T-helper 1 cell treated with Interleukin-12 subunit alpha and Interleukin-12 subunit beta and Interleukin-4 antibody, amounts not matched to agents 30 μg/mL and 1 μg/mL, for 36 hours (primary cell): ENCODE data around the gene LNPEP.

Experiments used
- H3K27ac Mint-ChIP-seq: one replicate; pipeline ENCODE4 v1.8.0; 2021; ENCODE audit warnings: mild to moderate bottlenecking, mixed read lengths
- H3K27me3 Mint-ChIP-seq: one replicate; pipeline ENCODE4 v1.8.0; 2021; ENCODE audit warnings: low read depth, mixed read lengths
- H3K36me3 Mint-ChIP-seq: one replicate; pipeline ENCODE4 v1.8.0; 2021; ENCODE audit warnings: low read depth, mixed read lengths
- H3K4me1 Mint-ChIP-seq: one replicate; pipeline ENCODE4 v1.8.0; 2021; ENCODE audit warnings: low read depth, mixed read lengths
- H3K4me3 Mint-ChIP-seq: one replicate; pipeline ENCODE4 v1.8.0; 2021; ENCODE audit warnings: mild to moderate bottlenecking, moderate library complexity, mixed read lengths
- H3K9me3 Mint-ChIP-seq: one replicate; pipeline ENCODE4 v1.8.0; 2021; ENCODE audit warnings: mixed read lengths

Gene LNPEP

DNA sequence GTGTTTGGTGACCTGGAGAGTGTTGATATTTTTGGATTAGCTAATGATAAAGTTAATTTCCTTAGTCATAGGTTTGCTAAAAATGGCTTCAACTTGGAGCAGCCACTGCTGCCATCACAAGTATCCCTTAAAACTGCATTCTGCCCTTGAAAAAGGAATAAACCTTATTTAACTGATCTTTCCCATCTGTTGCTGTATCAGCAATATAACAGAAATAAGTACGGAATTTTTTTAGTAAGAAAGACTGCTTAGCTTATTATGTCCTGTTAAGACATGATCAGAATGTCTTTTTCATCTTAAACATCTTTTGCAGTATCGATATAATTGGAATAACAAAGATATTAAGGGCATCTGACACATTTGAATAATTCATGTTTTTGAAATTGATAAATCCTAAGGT is 75.7 kb downstream of the LNPEP start:
- Mint-ChIP-seq H3K27ac (no peak overlapping the region), H3K36me3 (peaks cover 45% of the 10 kb centered on the region), H3K4me1 (peaks cover 16% of the 10 kb centered on the region), H3K27me3 (no peaks in the 10 kb centered on the region), H3K4me3 (no peak overlapping the region), H3K9me3 (no peaks in the 10 kb centered on the region)

- no peak overlapping the region for H3K27ac Mint-ChIP-seq
- H3K27me3 Mint-ChIP-seq, result no peaks in the 10 kb centered on the region
- no peaks in the 10 kb centered on the region for H3K9me3 Mint-ChIP-seq
- H3K4me1 Mint-ChIP-seq, result peaks cover 17% of the 10 kb centered on the region
- H3K4me3 Mint-ChIP-seq, result no peak overlapping the region
- H3K36me3 Mint-ChIP-seq, result peaks cover 53% of the 10 kb centered on the region
These were observed 83.7 kb downstream of the LNPEP start for GRCh38 chr5:97019435-97020117.

DNA sequence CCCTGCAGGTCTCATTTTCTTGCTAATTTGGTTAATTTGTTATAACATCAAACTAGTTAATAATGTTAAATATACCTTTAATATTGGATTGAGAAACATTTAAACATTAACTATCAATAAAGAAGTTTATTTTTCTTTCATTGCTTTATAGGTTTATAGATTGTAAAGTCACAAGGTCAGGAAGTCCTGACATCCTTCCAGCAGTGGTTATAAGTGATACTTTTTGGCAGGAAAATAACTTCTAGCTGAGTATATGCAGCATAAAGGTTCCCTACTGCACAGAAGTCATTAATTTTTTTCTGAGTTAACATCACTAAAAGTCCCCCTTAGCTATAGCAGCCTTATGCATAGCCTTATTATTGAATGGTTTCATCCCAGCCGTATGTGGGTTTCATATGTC is 85.5 kb downstream of the LNPEP start:
- peaks cover 17% of the 10 kb centered on the region for H3K4me1 Mint-ChIP-seq
- H3K36me3 Mint-ChIP-seq, result peaks cover 41% of the 10 kb centered on the region
- H3K27ac Mint-ChIP-seq, result no peak overlapping the region
- no peaks in the 10 kb centered on the region for H3K9me3 Mint-ChIP-seq
- no peak overlapping the region for H3K4me3 Mint-ChIP-seq
- H3K27me3 Mint-ChIP-seq, result no peaks in the 10 kb centered on the region

DNA sequence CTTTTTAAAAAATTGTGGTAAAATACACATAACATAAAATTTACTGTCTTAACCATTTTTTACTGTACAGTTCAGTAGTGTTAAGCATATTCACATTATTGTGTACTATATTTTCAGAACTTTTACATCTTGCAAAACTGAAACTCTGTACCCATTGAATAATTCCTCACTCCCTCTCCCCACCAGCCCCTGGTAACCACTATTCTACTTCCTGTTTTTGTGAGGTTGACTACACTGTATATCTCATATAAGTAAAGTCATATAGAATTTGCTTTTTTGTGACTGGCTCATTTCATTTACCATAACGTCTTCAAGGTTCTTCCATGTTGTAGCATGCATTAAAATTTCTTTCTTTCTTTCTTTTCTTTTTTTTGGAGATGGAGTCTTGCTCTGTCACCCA is 87.0 kb downstream of the LNPEP start:
- H3K4me3 Mint-ChIP-seq, result no peak overlapping the region
- H3K4me1 Mint-ChIP-seq, result peaks cover 17% of the 10 kb centered on the region
- H3K36me3 Mint-ChIP-seq, result peaks cover 42% of the 10 kb centered on the region
- peak overlapping the region; percentile 27 for H3K27ac Mint-ChIP-seq
- no peaks in the 10 kb centered on the region for H3K9me3 Mint-ChIP-seq
- H3K27me3 Mint-ChIP-seq, result no peaks in the 10 kb centered on the region

DNA sequence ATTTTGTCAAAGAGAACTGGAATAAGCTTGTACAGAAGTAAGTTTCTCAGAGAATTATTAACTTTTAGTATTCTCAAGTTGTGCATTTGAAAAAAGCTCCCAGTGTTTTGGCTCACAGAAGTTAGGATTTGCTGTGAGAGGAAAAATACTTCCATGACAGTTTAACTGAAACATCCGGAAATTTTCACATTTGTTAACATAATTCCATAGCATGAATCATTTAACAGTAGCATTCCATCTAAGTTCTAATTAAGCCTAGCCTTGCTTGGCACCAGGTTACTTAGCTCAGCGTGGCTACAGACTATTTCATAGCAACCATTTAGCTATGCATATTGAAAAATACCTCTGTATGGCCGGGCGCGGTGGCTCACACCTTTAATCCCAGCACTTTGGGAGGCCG is 90.8 kb downstream of the LNPEP start:
- Mint-ChIP-seq H3K36me3 (peaks cover 54% of the 10 kb centered on the region), H3K4me3 (no peak overlapping the region)

DNA sequence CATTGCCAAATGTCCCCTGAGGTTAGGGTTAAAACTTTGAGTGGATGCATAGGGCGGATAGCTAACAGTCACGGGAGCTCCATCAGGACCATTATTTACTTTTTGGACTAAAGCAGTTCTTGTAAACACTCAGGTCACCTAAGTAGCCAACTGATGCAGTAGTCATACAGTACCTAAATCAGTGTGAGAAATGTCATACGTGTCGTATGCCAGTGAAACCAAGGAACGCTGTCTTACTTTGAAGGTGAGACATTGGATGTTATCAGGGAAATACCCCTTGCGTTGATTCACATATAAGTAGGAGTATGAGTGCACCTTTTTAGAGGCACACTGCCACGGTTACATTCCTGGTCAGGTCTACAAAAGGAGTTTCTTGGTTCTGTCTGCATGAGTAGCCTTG is 101.9 kb downstream of the LNPEP start:
- H3K36me3 Mint-ChIP-seq, result peaks cover 16% of the 10 kb centered on the region
- peaks cover 2% of the 10 kb centered on the region for H3K4me1 Mint-ChIP-seq
- no peak overlapping the region for H3K4me3 Mint-ChIP-seq
- H3K27ac Mint-ChIP-seq, result no peak overlapping the region
- H3K9me3 Mint-ChIP-seq, result no peaks in the 10 kb centered on the region
- H3K27me3 Mint-ChIP-seq, result no peaks in the 10 kb centered on the region

More for the DNA sequence above, 90.8 kb downstream of the LNPEP start:
- H3K4me1 Mint-ChIP-seq, result peaks cover 13% of the 10 kb centered on the region
- no peaks in the 10 kb centered on the region for H3K9me3 Mint-ChIP-seq
- no peaks in the 10 kb centered on the region for H3K27me3 Mint-ChIP-seq
- H3K27ac Mint-ChIP-seq, result no peak overlapping the region

- Mint-ChIP-seq H3K27me3 (no peaks in the 10 kb centered on the region), H3K9me3 (no peaks in the 10 kb centered on the region), H3K36me3 (peaks cover 6% of the 10 kb centered on the region), H3K4me1 (peaks cover 2% of the 10 kb centered on the region), H3K27ac (no peak overlapping the region), H3K4me3 (no peak overlapping the region)
These were observed 105.4 kb downstream of the LNPEP start for GRCh38 chr5:97041239-97041638.

- H3K27ac Mint-ChIP-seq, result no peak overlapping the region
- H3K4me1 Mint-ChIP-seq, result peaks cover 2% of the 10 kb centered on the region
- no peak overlapping the region for H3K4me3 Mint-ChIP-seq
- no peaks in the 10 kb centered on the region for H3K9me3 Mint-ChIP-seq
- H3K27me3 Mint-ChIP-seq, result peaks cover 9% of the 10 kb centered on the region
- H3K36me3 Mint-ChIP-seq, result peaks cover 3% of the 10 kb centered on the region
These were observed 107.1 kb downstream of the LNPEP start for GRCh38 chr5:97042996-97043395.

DNA sequence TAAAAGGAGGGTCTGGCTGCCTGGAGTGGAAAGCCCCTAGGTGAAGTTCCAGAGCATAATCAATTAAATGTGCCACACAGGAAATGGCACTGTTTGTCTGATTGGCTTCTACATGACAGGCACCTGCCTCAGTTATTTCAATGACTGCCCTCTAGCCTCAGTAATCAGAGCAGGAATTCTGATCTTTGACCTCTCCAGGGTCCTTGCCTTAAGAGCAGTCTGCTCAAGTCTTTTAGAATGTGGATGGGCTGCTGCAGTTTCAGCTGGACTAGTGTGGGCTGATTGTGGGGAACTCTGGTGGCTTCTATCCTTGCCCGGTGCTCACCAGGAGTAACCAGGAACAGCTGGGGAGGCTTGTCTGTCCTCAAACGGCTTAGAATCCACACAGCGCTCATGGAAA is 107.6 kb downstream of the LNPEP start:
- H3K4me3 Mint-ChIP-seq, result no peak overlapping the region
- peaks cover 2% of the 10 kb centered on the region for H3K4me1 Mint-ChIP-seq
- H3K36me3 Mint-ChIP-seq, result peaks cover 3% of the 10 kb centered on the region
- H3K27ac Mint-ChIP-seq, result no peak overlapping the region
- H3K9me3 Mint-ChIP-seq, result no peaks in the 10 kb centered on the region
- peaks cover 12% of the 10 kb centered on the region for H3K27me3 Mint-ChIP-seq

GRCh38 chr5:97044052-97044451 is 108.2 kb downstream of the LNPEP start:
- no peaks in the 10 kb centered on the region for H3K9me3 Mint-ChIP-seq
- H3K27ac Mint-ChIP-seq, result no peak overlapping the region
- H3K4me3 Mint-ChIP-seq, result no peak overlapping the region
- peaks cover 12% of the 10 kb centered on the region for H3K27me3 Mint-ChIP-seq
- no peaks in the 10 kb centered on the region for H3K4me1 Mint-ChIP-seq
- H3K36me3 Mint-ChIP-seq, result no peaks in the 10 kb centered on the region

GRCh38 chr5:97046270-97046982 is 110.5 kb downstream of the LNPEP start:
- peaks cover 22% of the 10 kb centered on the region for H3K27me3 Mint-ChIP-seq
- no peak overlapping the region for H3K4me3 Mint-ChIP-seq
- no peaks in the 10 kb centered on the region for H3K36me3 Mint-ChIP-seq
- no peak overlapping the region for H3K27ac Mint-ChIP-seq
- H3K4me1 Mint-ChIP-seq, result peaks cover 5% of the 10 kb centered on the region
- no peaks in the 10 kb centered on the region for H3K9me3 Mint-ChIP-seq

- H3K27me3 Mint-ChIP-seq, result peaks cover 25% of the 10 kb centered on the region
- H3K27ac Mint-ChIP-seq, result no peak overlapping the region
- peaks cover 5% of the 10 kb centered on the region for H3K4me1 Mint-ChIP-seq
- H3K4me3 Mint-ChIP-seq, result no peak overlapping the region
- peaks cover 3% of the 10 kb centered on the region for H3K9me3 Mint-ChIP-seq
- H3K36me3 Mint-ChIP-seq, result no peaks in the 10 kb centered on the region
These were observed 111.2 kb downstream of the LNPEP start for GRCh38 chr5:97047076-97047475.

GRCh38 chr5:97049175-97049574 is 113.3 kb downstream of the LNPEP start:
- H3K27me3 Mint-ChIP-seq, result peaks cover 46% of the 10 kb centered on the region
- no peaks in the 10 kb centered on the region for H3K36me3 Mint-ChIP-seq
- H3K4me1 Mint-ChIP-seq, result peaks cover 5% of the 10 kb centered on the region
- H3K27ac Mint-ChIP-seq, result no peak overlapping the region
- H3K9me3 Mint-ChIP-seq, result peaks cover 14% of the 10 kb centered on the region
- H3K4me3 Mint-ChIP-seq, result no peak overlapping the region

DNA sequence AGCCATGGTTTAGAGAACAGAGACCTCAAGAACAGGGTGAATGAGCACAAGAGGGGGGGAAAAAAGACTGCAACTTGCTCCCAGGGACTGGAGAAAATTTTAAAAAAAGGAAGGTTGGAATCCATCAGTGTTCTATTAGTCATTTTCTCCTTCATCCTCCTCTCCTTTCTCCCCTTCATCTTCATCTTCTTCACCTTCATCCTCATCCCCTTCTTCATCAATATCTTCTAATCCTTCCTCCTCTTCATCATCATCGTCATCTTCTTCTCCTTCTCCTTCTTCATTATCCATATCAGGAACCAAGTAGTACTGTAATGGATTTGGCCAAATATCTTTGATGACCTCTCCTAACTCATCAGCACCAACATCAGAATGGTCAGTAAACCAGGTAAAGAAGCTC is 120.4 kb downstream of the LNPEP start:
- Mint-ChIP-seq H3K4me3 (no peak overlapping the region), H3K4me1 (no peaks in the 10 kb centered on the region), H3K27ac (no peak overlapping the region), H3K9me3 (peaks cover 20% of the 10 kb centered on the region), H3K36me3 (no peaks in the 10 kb centered on the region), H3K27me3 (peaks cover 43% of the 10 kb centered on the region)

- Mint-ChIP-seq H3K36me3 (no peaks in the 10 kb centered on the region), H3K4me1 (no peaks in the 10 kb centered on the region), H3K4me3 (no peak overlapping the region), H3K9me3 (peaks cover 5% of the 10 kb centered on the region), H3K27ac (no peak overlapping the region), H3K27me3 (peaks cover 23% of the 10 kb centered on the region)
These were observed 126.2 kb downstream of the LNPEP start for GRCh38 chr5:97062046-97062445.
